Caki2 (cell line): ENCODE data around the gene RPL35A. TPM values are rescaled to one million over a fixed set of nuclear protein-coding genes. Genes with fewer than 3 reads are reported as not detected.
"Not testable (repeated sequence)": the region's sequence is repeated elsewhere in the genome, so short reads cannot be mapped to it uniquely, and the experiment has no call there.

Experiments
- DNase-seq: peaks from one replicate; pipeline ENCODE4 v3.0.0-alpha.2; 2015; ENCODE audit warnings: low read depth
- in situ Hi-C: cut with HindIII; loops from 2 replicates; pipeline ENCODE4 v1.10.0; 2016; ENCODE audit warnings: low sequenced_read_pairs, low pct_unique_long_range_greater_than_20kb, mixed read lengths
- total RNA-seq: library from RNA; depleted of rRNA; stranded (reverse); fragments of >200 nt; shearing (Covaris generic); gene quantifications from 2 replicates; pipeline ENCODE4 v1.2.3, GENCODE V29; 2014; ENCODE audit warnings: low replicate concordance

Gene RPL35A
- total RNA-seq, 1 experiment from 2014 or later = 1,210 TPM

DNA sequence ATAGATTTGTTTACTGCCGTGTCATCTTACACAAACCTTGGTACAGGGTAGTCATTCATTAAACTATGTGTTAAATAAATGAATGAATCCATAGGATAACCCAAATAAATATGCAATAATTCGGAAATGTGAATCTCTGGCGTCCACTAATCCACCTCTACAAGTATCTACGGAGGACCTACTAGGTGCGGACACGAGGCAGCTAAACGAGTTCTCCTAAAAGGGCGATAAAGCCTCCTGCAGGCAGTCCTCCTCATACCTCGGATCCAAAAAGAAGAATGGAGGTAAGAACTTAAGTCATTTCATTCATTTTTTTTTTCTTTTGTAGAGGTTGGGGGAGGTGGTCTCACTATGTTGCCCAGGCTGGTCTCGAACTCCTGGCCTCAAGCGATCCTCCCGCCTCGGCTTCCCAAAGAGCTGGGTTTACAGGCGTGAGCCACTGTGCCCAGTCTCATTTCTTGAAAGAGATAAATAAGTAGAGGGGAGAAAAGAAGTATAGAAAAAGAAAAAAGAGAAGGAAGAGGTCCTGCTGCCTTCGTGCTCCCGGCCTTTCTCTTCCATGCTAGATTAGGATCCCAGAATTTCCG lies 706 bp upstream of the RPL35A start:
- in situ Hi-C loops = no loop called here
- DNase-seq = no peak

DNA sequence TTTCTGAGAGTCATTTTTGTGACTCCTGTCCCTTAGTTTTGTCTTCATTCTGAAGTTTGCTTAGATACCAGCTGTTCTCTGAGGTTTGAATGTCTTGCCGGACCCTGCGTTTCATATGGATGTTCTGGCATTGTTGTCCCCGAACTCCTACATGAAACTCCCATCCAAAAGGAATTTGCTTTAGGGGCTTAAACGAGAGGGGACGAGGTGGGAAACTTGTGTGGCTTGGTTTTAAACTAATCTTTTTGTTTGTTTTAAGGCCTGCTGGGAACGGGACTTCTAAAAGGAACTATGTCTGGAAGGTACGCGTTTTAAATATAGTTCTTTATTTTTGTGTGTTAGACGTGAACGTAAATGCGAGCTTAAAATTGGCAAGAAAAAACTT lies 679 bp downstream of the RPL35A start:
- DNase-seq = no peak
- in situ Hi-C loops = no loop called here

DNA sequence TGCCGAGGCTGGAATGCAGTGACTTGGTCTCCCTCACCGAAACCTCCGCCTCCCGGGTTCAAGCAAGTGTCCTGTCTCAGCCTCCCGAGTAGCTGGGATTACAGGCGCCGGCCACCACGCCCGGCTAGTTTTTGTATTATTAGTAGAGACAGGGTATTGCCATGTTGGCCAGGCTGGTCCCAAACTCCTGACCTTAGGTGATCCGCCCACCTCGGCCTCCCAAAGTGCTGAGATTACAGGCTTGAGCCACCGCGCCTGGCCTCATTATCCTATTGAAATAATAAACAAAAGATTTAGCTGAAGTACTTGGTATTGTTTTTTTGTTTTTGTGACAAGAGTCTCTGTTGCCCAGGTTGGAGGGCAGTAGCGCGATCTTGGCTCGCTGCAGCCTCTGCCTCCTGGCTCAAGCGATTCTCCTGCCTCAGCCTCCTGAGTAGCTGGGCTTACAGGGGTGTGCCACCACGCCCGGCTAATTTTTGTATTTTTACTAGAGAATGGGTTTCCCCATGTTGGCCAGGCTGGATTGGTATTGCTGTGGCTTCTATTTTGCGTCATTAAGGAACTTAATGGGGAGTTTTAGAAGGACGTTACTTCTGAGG lies 1.5 kb downstream of the RPL35A start:
- DNase-seq = no peak
- in situ Hi-C loops = no loop called here

DNA sequence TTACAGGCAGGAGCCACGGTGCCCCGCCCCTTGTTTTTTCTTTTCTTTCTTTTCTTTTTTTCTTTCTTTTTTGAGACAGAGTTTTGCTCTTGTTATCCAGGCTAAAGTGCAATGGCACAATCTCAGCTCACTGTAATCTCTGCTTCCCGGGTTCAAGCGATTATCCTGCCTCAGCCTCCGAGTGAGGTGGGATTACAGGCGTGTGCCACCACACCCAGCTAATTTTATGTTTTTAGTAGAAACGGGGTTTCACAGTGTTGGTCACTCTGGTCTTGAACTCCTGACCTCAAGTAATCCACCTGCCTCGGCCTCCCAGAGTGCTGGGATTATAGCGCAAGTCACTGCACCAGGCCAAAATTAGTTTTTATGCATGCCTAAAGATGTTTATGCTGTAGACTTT lies 2.5 kb downstream of the RPL35A start:
- DNase-seq = no peak
- in situ Hi-C loops = no loop called here

DNA sequence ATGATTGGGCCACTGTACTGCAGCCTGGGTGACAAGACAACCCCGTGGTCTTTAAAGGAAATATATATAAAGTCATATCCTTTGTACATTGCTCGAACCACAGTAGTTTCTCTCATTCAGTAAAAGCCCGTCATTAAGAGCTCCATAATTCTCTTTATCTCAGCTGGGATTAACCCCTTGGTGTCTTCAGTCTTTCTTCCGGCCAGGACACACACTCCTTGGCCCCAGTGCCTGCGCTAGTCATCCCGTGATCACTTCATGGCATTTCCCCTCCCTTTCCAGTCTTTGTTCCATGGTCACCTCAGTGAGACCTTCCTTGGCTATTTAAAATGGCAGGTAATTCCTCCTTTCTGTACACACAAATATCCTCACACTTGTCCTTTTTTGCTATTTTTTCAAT lies 3.3 kb downstream of the RPL35A start:
- in situ Hi-C loops = no loop called here

DNA sequence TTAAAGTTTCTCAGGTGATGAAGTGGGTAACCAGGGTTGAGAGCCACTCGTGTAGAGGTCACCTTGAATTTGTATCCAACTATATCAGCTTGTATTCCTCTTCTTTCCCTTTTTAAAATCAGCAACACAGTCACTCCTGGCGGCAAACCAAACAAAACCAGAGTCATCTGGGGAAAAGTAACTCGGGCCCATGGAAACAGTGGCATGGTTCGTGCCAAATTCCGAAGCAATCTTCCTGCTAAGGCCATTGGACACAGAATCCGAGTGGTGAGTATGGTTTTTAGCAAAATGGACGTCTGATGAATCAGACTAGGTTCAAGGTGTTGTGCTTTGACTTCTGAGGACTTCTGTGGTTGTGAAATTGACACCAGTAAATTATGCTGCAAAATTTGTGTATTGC lies 3.9 kb downstream of the RPL35A start:
- in situ Hi-C loops = no loop called here
- DNase-seq = no peak

More for the DNA sequence above, 3.3 kb downstream of the RPL35A start:
- no peak for DNase-seq

DNA sequence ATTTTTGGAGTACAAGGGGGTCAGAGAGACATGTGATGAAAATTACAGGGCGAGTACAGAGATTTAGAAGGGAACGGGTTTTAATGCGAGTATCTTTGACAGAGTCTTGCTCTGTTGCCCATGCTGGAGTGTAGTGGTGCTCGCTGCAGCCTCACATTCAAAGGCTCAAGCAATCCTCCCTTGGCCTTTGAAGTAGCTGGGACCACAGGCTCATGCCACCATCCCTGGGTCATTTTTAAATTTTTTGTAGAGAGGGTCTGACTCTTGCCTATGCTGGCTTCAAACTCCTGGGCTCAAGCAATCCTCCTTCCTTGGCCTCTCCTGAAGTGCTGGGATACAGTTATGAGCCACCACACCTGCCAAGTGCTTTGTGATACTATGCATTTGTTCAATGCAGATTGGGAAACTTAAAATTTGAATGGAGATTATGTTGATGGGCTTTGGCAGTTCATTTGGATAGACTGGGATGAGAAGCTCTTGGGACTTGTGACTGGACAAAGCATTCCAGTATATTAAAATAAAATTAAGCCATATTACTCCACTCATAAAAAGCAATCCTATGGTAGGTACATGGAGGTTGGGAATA lies 6.0 kb downstream of the RPL35A start:
- in situ Hi-C loops = no loop called here
- DNase-seq = no peak

DNA sequence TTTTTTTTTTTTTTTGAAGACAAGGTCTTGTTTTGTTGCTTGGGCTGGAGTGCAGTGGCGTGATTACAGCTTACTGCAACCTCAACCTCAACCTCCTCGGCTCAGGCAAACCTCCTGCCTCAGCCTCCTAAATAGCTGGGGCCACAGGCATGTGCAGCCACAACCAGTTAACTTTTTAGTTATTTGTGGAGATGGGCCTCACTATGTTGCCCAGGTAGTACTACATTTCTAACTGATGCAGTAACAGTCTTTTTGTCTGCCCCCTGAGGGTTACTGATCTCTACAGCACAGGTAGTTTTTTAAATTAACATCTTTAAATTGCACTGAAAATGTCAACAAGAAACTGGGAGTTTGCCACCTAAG lies 6.6 kb downstream of the RPL35A start:
- no peak for DNase-seq
- in situ Hi-C loops = no loop called here

DNA sequence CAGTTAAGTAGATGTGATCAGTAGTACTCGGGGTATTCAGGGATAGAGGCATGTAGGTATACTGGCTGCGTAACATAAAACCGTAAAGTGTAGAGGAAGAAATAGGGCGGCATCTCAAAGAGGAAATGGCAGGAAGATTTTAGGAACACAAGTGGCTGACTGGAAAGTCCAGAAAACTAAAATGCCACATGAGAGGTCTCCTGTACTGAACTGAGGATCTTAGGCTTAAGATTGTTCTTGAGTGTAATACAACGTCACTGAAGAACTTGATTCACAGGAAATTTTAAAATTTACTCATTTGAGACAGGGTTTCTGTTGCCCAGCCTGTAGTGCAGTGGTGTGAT lies 7.8 kb downstream of the RPL35A start:
- no peak for DNase-seq
- in situ Hi-C loops = no loop called here

DNA sequence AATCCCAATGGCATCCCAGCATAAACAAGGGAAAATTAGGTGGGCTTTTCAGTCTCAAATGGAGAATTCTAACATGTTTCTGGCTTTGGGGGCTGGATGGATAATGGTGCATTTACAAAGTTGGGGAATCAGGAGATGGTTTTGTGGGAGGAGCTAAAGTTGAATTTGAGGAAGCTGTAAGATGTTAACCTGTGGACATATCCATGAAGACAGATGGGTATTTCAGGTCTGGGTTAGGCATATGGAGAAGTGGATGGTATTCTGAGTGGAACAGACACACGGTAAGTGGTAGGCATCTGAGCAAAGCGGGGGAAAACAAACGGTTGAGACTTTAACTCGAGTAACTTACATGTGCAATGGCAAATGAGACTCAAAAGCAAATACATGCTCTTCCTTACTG lies 8.4 kb downstream of the RPL35A start:
- DNase-seq = no peak
- in situ Hi-C loops = no loop called here

DNA sequence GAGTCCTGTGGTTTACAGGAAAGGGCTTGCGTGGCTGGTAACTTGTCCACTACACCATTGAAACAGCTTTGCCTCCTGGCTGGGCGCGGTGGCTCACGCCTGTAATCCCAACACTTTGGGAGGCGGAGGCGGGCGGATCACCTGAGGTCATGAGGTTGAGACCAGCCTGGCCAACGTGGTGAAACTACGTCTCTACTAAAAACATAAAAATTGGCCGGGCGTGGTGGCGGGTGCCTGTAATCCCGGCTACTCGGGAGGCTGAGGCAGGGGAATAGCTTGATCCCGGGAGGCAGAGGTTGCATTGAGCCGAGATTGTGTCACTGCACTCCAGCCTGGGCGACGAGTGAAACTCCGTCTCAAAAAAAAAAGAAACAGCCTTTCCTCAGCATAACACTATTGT lies 8.9 kb downstream of the RPL35A start:
- in situ Hi-C loops, DNase-seq: not testable (repeated sequence)

DNA sequence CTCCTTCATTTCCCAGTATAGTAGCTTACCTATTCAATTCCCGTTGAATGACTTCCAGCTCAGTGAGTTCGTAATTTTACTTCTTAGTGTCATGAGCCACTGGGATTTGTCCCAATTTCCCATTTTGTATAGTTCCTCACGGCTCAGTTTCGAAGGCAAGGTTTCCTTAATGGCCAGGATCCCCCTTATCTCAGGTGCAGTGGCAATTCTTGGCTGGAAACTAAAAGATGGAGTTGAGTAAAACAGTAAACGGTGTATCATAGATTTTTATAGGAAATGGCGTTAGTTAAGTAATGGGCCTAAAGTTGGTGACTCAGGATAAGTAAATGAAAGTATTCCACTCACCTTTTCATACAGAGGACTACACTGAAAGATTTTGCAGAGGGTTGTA lies 9.5 kb downstream of the RPL35A start:
- in situ Hi-C loops = no loop called here
- DNase-seq = no peak

DNA sequence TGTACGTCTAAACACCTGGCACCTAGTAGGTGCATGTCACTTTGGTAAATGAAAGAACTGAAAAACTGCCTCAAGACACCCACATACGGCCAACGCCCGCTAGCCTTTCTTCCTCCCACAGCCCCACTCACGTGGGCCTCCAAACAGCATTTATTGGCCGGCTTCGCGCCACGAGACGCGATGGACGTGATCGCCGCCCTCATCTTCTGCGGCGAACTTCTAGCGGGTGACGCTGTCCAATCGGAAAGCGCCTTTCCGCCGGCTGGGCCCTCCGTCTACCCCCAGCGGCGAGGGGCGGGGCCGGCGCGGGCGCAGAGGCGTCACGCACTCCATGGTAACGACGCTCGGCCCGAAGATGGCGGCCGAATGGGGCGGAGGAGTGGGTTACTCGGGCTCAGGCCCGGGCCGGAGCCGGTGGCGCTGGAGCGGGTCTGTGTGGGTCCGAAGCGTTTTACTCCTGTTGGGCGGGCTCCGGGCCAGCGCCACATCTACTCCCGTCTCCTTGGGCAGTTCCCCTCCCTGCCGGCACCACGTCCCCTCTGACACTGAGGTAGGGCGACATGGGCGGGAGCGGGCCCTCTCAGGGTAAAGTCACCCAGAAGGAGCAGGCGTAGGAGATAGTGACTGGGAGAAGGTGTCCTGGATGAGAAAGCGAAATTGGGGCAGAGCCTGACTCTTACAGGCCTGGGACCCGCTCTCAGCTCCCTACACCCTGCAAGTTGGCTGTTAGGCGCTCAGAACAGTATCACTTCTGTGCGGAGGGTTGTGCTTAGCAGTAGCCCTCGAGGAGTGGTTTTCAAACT lies 10.1 kb downstream of the RPL35A start, which contains the start of gene LMLN:
Gene LMLN (plus strand): TSS at position 327 of the 803 bp plus-strand sequence. CDS start 29 bp downstream, at position 356.
- in situ Hi-C loops = no loop called here
- peak; percentile 97 for DNase-seq

DNA sequence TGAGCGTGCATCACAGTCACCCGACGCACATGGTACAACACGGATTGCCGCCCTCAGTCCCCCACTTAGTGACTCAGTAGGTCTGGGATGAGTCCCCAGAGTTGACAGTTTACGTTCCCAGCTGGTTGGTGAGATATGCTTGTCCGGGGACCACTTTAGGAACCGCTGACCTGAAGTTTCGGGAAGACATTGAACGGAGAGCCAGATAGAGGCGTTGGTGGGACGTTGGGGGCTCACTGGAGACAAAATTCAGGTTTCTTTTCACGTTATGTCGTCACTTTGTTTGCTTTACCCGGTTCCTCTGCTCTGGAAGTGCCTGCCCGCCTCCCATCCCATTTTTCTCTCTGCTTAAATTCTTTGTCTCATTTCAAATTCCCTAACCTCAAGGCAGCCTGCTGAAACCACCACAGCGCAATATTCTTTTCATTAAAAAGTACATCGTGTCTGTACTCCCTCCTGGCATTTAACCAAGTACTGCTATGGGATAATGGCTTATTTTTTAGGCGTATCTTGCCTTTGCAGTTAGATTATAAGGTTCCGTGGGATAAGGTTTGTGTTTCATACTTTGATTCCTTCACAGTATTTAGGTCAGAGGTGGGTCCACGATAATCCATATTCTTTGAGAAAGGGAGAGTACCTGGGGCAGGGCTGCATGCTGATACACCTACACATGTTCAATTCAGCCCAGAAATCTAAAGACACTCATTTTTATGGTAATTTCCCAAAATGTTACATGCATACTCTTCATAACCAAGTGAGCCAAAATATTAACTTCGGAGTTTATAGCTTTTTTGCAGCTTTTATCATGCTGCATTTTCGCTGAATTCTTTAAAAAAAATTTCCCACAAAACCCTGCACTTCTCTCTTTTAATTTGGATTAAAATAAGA lies 10.9 kb downstream of the RPL35A start:
- DNase-seq = no peak
- in situ Hi-C loops = no loop called here

DNA sequence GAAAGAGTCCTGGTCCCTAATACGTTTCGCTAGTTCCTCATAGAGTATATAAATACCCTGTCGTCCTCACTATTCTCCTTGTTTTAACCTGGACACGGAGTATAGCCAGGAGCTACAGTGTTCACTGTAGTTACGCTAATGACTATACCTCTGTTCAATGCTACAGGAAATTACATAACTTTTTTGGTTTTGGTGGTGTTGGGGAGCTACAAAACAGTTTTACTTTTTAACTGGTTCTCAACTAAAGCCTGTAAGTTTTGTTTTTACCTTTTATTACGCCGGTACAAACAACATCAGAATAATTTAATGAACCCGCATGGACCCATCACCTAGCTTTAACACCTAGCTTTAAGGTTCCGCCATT lies 11.6 kb downstream of the RPL35A start:
- DNase-seq = no peak
- in situ Hi-C loops = no loop called here

DNA sequence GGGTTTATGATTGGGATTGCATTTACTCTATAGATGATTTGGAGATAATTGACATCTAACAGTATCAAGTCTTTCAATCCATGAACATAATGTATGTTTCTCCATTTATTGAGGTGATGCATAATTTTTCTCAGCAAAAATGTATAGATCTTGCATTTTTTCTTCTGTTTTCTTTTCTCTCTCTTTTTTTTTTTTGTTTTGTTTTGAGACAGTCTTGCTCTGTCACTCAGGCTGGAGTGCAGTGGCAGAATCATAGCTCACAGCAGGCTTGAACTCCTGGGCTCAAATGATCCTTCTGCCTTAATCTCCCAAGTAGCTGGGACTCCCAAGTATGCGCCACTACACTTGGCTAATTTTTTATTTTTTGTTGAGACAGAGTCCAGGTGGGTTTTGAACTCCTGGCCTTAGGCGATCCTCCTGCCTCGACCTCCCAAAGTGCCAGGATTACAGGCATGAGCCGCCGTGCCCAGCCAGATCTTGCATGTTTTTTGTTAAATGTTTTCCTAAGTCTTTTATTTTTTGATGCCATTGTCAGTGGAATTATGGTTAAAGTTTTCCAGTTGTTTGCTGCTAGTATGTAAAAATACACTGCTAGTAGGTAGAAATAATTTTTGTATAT lies 13.1 kb downstream of the RPL35A start:
- in situ Hi-C loops = no loop called here
- DNase-seq = no peak

DNA sequence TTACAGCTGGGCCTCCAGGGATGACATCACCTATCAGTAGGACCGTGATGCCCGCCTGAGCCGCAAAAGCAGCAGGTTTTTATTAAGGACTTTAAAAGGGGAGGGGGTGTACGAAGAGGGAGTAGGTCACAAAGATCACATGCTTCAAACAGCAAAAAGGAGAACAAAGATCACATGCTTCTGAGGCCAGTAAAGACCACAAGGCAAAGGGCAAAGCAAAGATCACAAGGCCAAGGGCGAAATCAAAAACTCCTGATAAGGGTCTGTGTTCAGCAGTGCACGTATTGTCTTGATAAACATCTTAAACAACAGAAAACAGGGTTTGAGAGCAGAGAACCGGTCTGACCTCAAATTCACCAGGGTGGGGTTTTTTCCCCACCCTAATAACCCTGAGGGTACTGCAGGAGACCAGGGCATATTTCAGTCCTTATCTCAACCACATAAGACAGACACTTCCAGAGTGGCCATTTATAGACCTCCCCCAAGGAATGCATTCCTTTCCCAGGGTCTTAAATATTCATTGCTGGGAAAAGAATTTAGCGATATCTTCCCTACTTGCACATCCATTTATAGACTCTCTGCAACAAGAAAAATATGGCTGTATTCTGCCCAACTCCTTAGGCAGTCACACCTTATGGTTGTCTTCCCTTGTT lies 17.5 kb downstream of the RPL35A start:
- in situ Hi-C loops, DNase-seq: not testable (repeated sequence)

DNA sequence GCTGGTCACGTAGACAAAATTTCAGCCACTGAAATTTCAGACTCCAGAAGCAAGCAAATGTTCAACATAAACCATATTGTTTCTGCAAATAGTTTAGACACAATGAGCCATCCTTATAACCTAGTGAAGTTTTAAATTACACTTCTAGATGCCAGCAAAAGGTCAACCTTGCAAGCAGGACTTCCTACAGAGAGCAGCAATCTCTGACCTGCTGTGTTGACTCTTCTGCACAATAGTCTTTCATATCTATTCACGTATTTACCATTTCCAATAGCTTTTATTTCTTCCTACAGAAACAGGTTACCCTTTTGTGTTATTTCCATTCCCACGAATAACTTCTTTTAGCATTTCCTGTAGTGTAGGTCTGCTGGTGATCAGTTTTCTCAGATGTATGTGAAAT lies 20.6 kb downstream of the RPL35A start:
- in situ Hi-C loops = no loop called here
- DNase-seq = no peak
